NCI-H128 (cell line): ENCODE measurements around the gene KRTAP5-10.
"Not testable (repeated sequence)": the region's sequence is repeated elsewhere in the genome, so short reads cannot be mapped to it uniquely, and the experiment has no call there.

Experiments used
- DNase-seq: peaks from one replicate; lab custom pipeline; 2025; ENCODE audit not compliant: unreplicated experiment; lab: John Stamatoyannopoulos, UW

Gene KRTAP5-10

GRCh38 chr11:71542382-71542781 is 23.0 kb upstream of the KRTAP5-10 start:
- DNase-seq = no peak

- no peak for DNase-seq
These were observed 22.2 kb upstream of the KRTAP5-10 start for GRCh38 chr11:71542879-71543777.

- DNase-seq = no peak
These were observed 21.5 kb upstream of the KRTAP5-10 start for GRCh38 chr11:71543866-71544265.

GRCh38 chr11:71544525-71545214 is 20.7 kb upstream of the KRTAP5-10 start:
- DNase-seq = no peak

GRCh38 chr11:71545405-71545966 is 19.9 kb upstream of the KRTAP5-10 start:
- no peak for DNase-seq

GRCh38 chr11:71548120-71548519 is 17.2 kb upstream of the KRTAP5-10 start, which contains the start of gene KRTAP5-9:
Gene KRTAP5-9 (plus strand): TSS chr11:71548420. CDS start chr11:71548658, 238 bp downstream.
- no peak for DNase-seq

- no peak for DNase-seq
These were observed 16.6 kb upstream of the KRTAP5-10 start for GRCh38 chr11:71548716-71549151.

GRCh38 chr11:71551711-71552110 is 13.7 kb upstream of the KRTAP5-10 start:
- DNase-seq = no peak

- DNase-seq = no peak
These were observed 10.4 kb upstream of the KRTAP5-10 start for GRCh38 chr11:71554996-71555395.

- no peak for DNase-seq
These were observed 9.9 kb upstream of the KRTAP5-10 start for GRCh38 chr11:71555508-71555907.

GRCh38 chr11:71556018-71556417 is 9.3 kb upstream of the KRTAP5-10 start:
- DNase-seq = no peak

- no peak for DNase-seq
These were observed 8.1 kb upstream of the KRTAP5-10 start for GRCh38 chr11:71557257-71557656.

- no peak for DNase-seq
These were observed 6.4 kb upstream of the KRTAP5-10 start for GRCh38 chr11:71558996-71559395.

GRCh38 chr11:71562120-71562519 is 3.2 kb upstream of the KRTAP5-10 start:
- DNase-seq = no peak

GRCh38 chr11:71563406-71563805 is 2.0 kb upstream of the KRTAP5-10 start:
- no peak for DNase-seq

- DNase-seq = no peak
These were observed 933 bp upstream of the KRTAP5-10 start for GRCh38 chr11:71564430-71564829.

GRCh38 chr11:71566081-71566620 is 788 bp downstream of the KRTAP5-10 start:
- DNase-seq = no peak

GRCh38 chr11:71566626-71567599 is 1.6 kb downstream of the KRTAP5-10 start:
- not testable (repeated sequence) for DNase-seq

- DNase-seq = not testable (repeated sequence)
These were observed 2.3 kb downstream of the KRTAP5-10 start for GRCh38 chr11:71567633-71568032.

GRCh38 chr11:71568704-71569349 is 3.5 kb downstream of the KRTAP5-10 start:
- no peak for DNase-seq
